Mucosa of rectum (tissue), 2 donors: Measurements from ENCODE around the gene CFAP99.
"Not testable (repeated sequence)": the region's sequence is repeated elsewhere in the genome, so short reads cannot be mapped to it uniquely, and the experiment has no call there.

Experiments used
- H3K27ac ChIP-seq, 2 donors: one replicate each; pipeline ENCODE4 v1.7.0; 2013; ENCODE audit warnings: inconsistent platforms in 2 of 2, low read depth in 2 of 2, low read length in 2 of 2
- H3K27me3 ChIP-seq, 2 donors: one replicate each; pipeline ENCODE4 v1.7.0; 2013; ENCODE audit warnings: low read length in 2 of 2; ENCODE audit not compliant: control insufficient read depth in 2 of 2, insufficient read depth in 2 of 2
- H3K36me3 ChIP-seq, 2 donors: one replicate each; pipeline ENCODE4 v1.7.0; 2013; ENCODE audit warnings: low read length in 2 of 2; ENCODE audit not compliant: control insufficient read depth in 2 of 2, insufficient read depth in 2 of 2
- H3K4me1 ChIP-seq, 2 donors: one replicate each; pipeline ENCODE4 v1.7.0; 2013; ENCODE audit warnings: low read length in 2 of 2, mild to moderate bottlenecking in 1 of 2; ENCODE audit not compliant: control insufficient read depth in 2 of 2, insufficient read depth in 2 of 2
- H3K4me3 ChIP-seq, 2 donors: one replicate each; pipeline ENCODE4 v1.7.0; 2013; ENCODE audit warnings: low read length in 2 of 2
- H3K9ac ChIP-seq, 2 donors: one replicate each; pipeline ENCODE4 v1.7.0; 2013; ENCODE audit warnings: low read length in 2 of 2, low read depth in 1 of 2, mild to moderate bottlenecking in 1 of 2
- H3K9me3 ChIP-seq, 2 donors: one replicate each; pipeline ENCODE4 v1.7.0; 2013; ENCODE audit warnings: low read length in 2 of 2; ENCODE audit not compliant: control insufficient read depth in 2 of 2
- donor health status: healthy.
- donor health status: Normal muscosa, but diverticular disease.

The CFAP99 gene

DNA sequence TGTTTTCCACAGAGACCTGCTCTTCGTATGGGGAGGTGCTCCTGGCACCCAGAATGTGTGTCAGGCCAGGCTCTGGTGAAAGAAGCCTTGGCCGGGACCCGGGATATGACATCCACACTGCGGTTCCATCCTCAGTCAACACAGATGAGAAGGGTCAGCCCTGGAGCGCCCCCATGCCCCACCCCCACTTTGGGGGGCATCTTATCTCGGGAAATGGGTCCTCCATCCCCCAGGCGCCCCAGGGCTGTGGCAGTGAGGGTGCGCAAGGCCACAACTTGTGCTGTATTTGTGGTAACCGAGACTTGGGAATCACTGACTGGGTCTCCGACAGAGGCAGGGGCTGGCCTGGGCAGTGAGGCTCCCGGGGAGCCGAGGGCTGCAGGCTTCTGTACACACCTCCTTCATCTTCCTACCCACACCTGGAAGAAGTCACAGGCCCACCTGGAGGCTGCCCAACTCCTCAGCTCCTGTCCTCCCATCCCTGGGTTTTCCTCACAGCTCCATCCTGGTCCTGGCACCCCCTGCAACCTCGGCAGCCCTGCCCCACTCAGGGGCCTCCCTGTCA is 8.0 kb downstream of the CFAP99 start:
- no peak overlapping the region for H3K27ac ChIP-seq
- H3K9me3 ChIP-seq: no peaks in the 10 kb centered on the region
- no peaks in the 10 kb centered on the region for H3K36me3 ChIP-seq
- H3K27me3 ChIP-seq: peaks cover 0 to 5% of the 10 kb centered on the region in 2 donors
- no peak overlapping the region for H3K4me3 ChIP-seq
- no peaks in the 10 kb centered on the region for H3K4me1 ChIP-seq
- H3K9ac ChIP-seq: no peak overlapping the region

DNA sequence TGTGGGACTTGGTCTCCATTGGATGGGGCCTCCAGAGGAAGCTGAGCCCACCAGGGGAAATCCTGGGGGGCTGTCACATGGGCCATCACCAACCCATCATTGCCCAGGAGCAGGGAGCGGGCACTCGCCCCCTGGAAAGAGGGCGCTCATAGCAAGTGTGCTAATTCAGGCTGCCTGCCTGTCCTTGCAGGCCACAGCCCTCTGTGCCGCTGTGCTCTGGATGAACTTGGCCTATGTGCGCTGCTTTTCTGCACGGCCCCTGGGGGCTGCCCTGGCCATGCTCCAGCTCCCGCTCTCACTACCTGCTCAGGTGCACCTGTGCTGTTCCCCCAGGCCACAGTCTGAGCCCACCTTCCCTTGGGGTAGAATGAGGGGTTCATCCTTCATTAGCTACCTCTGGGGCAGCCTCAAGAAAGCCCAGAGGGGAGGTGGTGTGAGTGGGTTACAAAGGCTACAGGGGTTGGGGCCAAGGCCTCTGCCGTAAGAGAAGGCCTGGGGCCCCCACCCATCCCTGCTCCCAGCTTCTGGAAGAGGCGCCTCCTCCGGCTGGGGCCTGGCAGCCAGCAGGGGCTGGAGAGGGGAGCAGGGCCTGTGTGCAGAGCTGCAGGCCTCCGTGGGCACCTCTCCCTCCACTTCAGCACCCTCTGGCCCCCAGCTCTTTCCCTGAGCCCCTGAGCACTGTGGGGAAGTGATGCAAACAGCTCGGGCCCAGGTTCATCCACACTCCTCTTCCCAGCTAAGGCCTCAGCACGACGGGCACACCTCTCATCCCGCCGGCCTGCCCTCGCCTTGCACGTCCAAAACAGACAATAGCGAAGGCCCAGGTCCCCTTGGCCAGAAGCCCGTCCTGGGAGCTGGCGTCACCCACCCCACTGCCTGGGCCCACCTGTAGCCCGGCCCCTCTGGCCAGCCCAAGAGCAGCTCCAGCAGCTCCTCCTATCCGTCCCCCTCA is 8.9 kb downstream of the CFAP99 start:
- Histone ChIP-seq H3K4me1 (no peaks in the 10 kb centered on the region), H3K27me3 (no peaks in the 10 kb centered on the region), H3K4me3 (no peak overlapping the region), H3K9ac (no peak overlapping the region), H3K36me3 (no peaks in the 10 kb centered on the region), H3K27ac (no peak overlapping the region), H3K9me3 (no peaks in the 10 kb centered on the region)

DNA sequence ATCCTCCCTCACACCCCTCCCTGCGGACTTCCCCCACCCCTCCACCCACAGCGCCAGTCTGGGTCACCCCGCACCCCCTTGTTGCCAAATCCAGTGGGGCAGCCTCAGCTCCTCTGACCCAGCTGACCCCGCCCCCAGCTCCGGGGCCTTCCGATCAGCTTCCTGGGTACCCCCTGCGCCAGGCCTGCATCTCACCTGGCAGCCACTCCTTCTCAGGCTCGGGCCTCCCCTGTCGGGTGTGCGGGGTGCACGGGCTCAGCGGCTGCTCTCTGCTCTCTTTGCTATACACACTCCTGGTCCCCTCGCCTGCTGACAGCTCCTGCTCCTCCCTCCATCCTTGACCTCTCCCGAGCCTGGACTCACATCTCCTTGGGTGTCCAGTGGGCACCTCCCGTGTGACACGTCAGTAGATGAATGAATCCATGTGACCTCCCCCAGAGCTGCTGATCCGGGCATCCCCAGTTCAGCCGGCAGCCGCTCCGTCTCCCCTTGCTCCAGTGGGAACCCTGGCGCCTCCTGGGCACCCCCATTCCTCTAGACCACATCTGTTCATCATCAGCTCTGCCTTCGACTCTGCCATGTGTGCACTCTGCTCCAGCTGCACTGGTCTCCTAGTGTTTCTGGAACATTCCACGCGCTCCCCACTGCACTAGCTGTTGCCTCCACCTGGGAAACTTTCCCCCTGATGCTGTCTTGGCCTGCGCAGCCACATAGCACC is 9.9 kb downstream of the CFAP99 start:
- no peaks in the 10 kb centered on the region for H3K27me3 ChIP-seq
- H3K27ac ChIP-seq: no peak overlapping the region
- no peaks in the 10 kb centered on the region for H3K4me1 ChIP-seq
- H3K4me3 ChIP-seq: no peak overlapping the region
- no peaks in the 10 kb centered on the region for H3K36me3 ChIP-seq
- H3K9me3 ChIP-seq: no peaks in the 10 kb centered on the region
- no peak overlapping the region for H3K9ac ChIP-seq

DNA sequence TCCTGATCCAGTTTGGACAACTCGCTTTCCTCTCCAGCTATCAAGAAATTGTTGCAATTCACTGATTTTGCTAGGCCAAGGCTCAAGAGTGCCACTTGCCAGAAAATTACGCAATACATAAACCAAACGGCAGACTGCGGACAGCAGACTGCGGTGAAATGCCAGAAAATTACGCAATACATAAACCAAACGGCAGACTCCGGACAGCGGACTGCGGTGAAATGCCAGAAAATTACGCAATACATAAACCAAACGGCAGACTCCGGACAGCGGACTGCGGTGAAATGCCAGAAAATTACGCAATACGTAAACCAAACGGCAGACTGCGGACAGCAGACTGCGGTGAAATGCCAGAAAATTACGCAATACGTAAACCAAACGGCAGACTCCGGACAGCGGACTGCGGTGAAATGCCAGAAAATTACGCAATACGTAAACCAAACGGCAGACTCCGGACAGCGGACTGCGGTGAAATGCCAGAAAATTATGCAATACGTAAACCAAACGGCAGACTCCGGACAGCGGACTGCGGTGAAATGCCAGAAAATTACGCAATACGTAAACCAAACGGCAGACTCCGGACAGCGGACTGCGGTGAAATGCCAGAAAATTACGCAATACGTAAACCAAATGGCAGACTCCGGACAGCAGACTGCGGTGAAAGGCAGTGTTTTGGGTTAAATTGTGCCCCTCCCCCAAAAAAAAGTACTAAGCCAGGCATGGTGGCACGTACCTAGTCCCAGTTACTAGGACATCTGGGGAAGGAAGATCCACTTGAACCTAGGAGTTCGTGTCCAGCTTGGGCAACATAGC is 11.4 kb downstream of the CFAP99 start:
- not testable (repeated sequence) for H3K4me1 ChIP-seq, H3K9ac ChIP-seq, H3K27ac ChIP-seq, H3K4me3 ChIP-seq, H3K9me3 ChIP-seq, H3K27me3 ChIP-seq, H3K36me3 ChIP-seq

DNA sequence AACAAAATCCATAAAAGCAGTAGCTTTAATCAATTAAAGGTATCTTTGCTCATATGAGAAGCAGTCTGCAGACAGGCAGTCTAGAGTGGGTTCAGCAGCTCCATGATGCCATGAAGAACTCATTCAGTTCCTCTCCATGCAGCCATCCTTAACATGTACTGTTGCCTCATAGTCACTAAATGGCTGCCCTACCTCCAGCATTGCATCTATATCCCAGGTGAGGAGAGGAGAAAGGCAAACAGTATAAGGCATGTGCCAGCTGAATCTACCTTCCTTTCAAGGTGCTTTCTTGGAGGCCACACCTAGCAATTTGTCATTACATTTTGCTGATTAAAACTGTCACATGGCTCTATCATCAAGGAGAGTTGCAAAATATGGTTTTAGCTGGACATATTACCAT is 13.2 kb downstream of the CFAP99 start:
- H3K36me3 ChIP-seq: no peaks in the 10 kb centered on the region
- H3K27me3 ChIP-seq: no peaks in the 10 kb centered on the region
- no peak overlapping the region for H3K27ac ChIP-seq
- H3K9ac ChIP-seq: no peak overlapping the region
- no peaks in the 10 kb centered on the region for H3K4me1 ChIP-seq
- H3K9me3 ChIP-seq: no peaks in the 10 kb centered on the region
- no peak overlapping the region for H3K4me3 ChIP-seq

DNA sequence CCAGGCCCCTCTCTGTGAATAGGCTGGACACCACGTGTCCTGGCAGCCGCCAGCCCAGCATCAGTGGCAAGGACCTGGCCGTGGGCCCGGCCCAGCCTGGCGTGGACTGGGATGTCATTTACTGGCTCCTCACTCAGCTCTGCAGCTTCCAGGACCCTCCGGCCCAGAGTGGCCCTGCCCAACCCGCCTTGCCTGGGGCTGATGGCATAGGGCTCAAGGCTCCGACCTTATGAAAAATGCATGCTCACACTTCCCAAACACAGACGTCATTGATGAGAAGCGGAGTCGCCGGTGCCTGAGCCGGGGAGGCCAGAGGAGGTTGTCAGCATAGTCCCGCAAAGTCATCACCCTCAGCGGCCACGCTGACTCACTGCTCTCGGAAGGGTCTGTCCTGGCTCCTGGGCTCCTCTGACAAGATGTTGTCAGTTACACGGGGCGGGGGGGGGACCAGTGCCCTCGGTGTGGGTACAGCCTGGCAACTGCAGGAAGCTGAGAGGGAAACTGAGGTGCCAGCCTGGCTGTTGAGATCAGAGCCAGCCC is 14.3 kb downstream of the CFAP99 start:
- Histone ChIP-seq H3K9me3 (no peaks in the 10 kb centered on the region), H3K27ac (no peak overlapping the region), H3K4me1 (no peaks in the 10 kb centered on the region), H3K9ac (no peak overlapping the region), H3K36me3 (no peaks in the 10 kb centered on the region), H3K4me3 (no peak overlapping the region), H3K27me3 (no peaks in the 10 kb centered on the region)

DNA sequence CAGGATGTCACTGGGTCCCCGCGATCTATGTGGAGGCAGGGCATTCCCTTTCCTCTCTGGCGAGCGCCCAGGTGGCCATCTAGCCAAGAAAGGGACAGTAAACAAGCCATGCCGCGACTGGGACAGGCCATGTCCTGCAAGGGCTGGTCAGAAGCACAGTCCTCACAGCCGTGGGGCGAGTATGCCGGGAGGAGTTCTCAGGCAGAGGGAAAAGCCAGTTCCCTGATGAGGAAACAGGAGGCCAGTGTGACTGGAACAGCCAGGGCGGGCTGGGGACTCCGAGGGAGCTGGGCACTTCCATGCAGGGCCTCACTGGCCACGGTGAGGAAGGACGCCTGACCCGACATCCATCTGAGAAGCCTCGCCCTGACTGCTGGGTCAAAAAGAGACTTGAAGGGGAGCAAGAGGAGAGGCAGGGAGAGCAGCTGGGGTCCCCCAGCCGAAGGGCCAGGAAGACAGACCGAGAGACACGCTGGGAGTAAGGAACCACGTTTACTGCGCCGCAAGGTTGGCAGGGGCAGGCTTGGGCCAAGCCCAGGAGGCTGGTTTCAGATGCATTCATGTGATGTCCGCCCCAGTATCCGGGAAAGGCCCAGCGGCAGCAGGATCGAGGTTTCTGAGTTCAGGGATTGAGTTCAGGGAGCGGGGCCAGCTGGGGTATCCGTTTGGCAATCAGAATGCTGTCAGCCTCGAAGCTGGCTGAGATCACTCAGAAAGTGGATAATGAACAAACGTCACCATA is 15.0 kb downstream of the CFAP99 start:
- H3K27ac ChIP-seq: no peak overlapping the region
- no peak overlapping the region for H3K4me3 ChIP-seq
- no peak overlapping the region for H3K9ac ChIP-seq
- no peaks in the 10 kb centered on the region for H3K27me3 ChIP-seq
- no peaks in the 10 kb centered on the region for H3K4me1 ChIP-seq
- H3K9me3 ChIP-seq: no peaks in the 10 kb centered on the region
- no peaks in the 10 kb centered on the region for H3K36me3 ChIP-seq

DNA sequence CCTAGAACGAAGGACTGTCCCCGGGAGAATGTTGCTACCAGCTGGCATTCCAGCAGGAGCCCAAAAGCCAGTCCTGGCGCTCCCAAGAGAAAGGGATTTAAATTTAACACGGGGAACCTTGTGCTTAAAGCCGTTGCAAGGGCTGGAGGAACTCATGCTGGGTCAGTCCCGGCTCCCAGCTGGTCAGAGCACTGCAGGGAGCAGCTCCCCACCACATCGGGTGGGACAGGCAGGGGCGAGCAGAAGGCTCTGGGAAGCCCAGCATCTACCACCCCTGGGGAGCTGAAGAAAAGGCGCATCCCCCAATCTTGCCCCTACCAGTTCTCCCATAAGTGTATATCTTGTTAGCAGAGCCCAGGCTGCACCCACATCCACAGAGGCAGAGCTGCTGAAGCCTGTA is 15.7 kb downstream of the CFAP99 start:
- Histone ChIP-seq H3K27me3 (no peaks in the 10 kb centered on the region), H3K4me1 (no peaks in the 10 kb centered on the region), H3K36me3 (no peaks in the 10 kb centered on the region), H3K9me3 (no peaks in the 10 kb centered on the region), H3K9ac (no peak overlapping the region), H3K4me3 (no peak overlapping the region), H3K27ac (no peak overlapping the region)

DNA sequence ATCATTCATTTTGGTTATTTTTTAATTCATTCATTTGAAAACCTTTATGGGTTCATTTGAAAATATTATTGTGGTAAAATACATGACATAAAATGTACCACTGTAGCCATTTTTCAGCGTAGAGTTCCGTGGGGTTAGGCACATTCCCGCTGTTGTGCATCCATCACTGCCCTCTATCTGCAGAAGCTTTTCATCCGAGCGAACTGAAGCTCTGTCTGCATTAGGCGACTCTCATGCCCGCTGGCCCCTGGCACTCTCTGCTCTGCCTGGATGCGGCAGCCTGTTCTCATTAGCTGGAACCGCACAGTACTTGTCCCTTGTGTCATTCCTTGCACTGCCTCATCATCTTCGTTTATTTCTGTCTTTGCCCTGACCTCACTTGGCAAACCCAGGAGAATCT is 17.5 kb downstream of the CFAP99 start:
- no peaks in the 10 kb centered on the region for H3K36me3 ChIP-seq
- no peak overlapping the region for H3K9ac ChIP-seq
- H3K4me3 ChIP-seq: no peak overlapping the region
- no peak overlapping the region for H3K27ac ChIP-seq
- no peaks in the 10 kb centered on the region for H3K4me1 ChIP-seq
- no peaks in the 10 kb centered on the region for H3K27me3 ChIP-seq
- no peaks in the 10 kb centered on the region for H3K9me3 ChIP-seq
